Smooth muscle cell (in vitro differentiated cells): ENCODE measurements around the gene ANTKMT. TPM values are rescaled to one million over a fixed set of nuclear protein-coding genes. Genes with fewer than 3 reads are reported as not detected.

Source experiments
- DNase-seq: peaks from one replicate; lab custom pipeline; 2025; ENCODE audit not compliant: unreplicated experiment; lab: John Stamatoyannopoulos, UW
- H2AFZ ChIP-seq: fragments of 200-600 bp; sonication (generic); 2 replicates; pipeline ENCODE4 v1.6.0; 2016; ENCODE audit warnings: antibody characterized with exemption, low read depth, mild to moderate bottlenecking
- H3F3A ChIP-seq: fragments of 200-600 bp; sonication (generic); 2 replicates; pipeline ENCODE4 v1.6.0; 2017; ENCODE audit warnings: antibody characterized with exemption, low read depth
- H3K27ac ChIP-seq: fragments of 200-600 bp; sonication (generic); 2 replicates; pipeline ENCODE4 v1.5.1; 2016; ENCODE audit warnings: low read depth, mild to moderate bottlenecking
- H3K27me3 ChIP-seq: fragments of 200-600 bp; sonication (generic); 2 replicates; pipeline ENCODE4 v1.6.1; 2016; ENCODE audit warnings: low read depth, mild to moderate bottlenecking
- H3K36me3 ChIP-seq: fragments of 200-600 bp; sonication (generic); 2 replicates; pipeline ENCODE4 v1.5.1; 2016; ENCODE audit warnings: low read depth
- H3K4me1 ChIP-seq: fragments of 200-600 bp; sonication (generic); 2 replicates; pipeline ENCODE4 v1.5.1; 2016; ENCODE audit warnings: low read depth
- H3K4me2 ChIP-seq: fragments of 200-600 bp; sonication (generic); 2 replicates; pipeline ENCODE4 v1.6.0; 2016; ENCODE audit warnings: mild to moderate bottlenecking
- H3K4me3 ChIP-seq: fragments of 200-600 bp; sonication (generic); 2 replicates; pipeline ENCODE4 v1.5.1; 2016; ENCODE audit warnings: mild to moderate bottlenecking
- H3K79me2 ChIP-seq: fragments of 200-600 bp; sonication (generic); 2 replicates; pipeline ENCODE4 v1.6.0; 2016; ENCODE audit warnings: low read depth, mild to moderate bottlenecking
- H3K9ac ChIP-seq: fragments of 200-600 bp; sonication (generic); 2 replicates; pipeline ENCODE4 v1.6.0; 2016; ENCODE audit warnings: low read depth
- H3K9me3 ChIP-seq: fragments of 200-600 bp; sonication (generic); replicated peaks from 2 replicates; pipeline ENCODE4 v1.5.1; 2016; ENCODE audit warnings: low read depth
- H4K20me1 ChIP-seq: fragments of 200-600 bp; sonication (generic); 2 replicates; pipeline ENCODE4 v1.6.0; 2016; ENCODE audit warnings: low read depth
- WGBS: methylation state at CpG from one replicate; pipeline ENCODE4 v1.1.7; 2016; ENCODE audit warnings: low lambda C conversion rate; 5-methylcytosine and 5-hydroxymethylcytosine counted together
- polyA plus RNA-seq: library from polyadenylated mRNA; unstranded; fragments of >200 nt; fragmentation: Nextera tagmentation; extraction: Ambion mirVana; gene quantifications from 2 replicates; pipeline ENCODE4 v1.2.1, GENCODE V29; 2016
- total RNA-seq: library from RNA; depleted of rRNA; stranded (reverse); fragments of >200 nt; gene quantifications from 2 replicates; pipeline ENCODE4 v1.2.3, GENCODE V29; 2014
- TF ChIP-seq, protein P1 (sequence below): fragments of 200-600 bp; sonication (generic); IDR thresholded peaks from 2 replicates; pipeline ENCODE4 v1.5.1; 2017; ENCODE audit warnings: borderline replicate concordance, mild to moderate bottlenecking, antibody characterized with exemption; ENCODE audit not compliant: insufficient read depth, poor library complexity, severe bottlenecking

ANTKMT gene
- total and polyA plus RNA-seq, 2 experiments from 2014 or later: 15.6 to 39.8 TPM

DNA sequence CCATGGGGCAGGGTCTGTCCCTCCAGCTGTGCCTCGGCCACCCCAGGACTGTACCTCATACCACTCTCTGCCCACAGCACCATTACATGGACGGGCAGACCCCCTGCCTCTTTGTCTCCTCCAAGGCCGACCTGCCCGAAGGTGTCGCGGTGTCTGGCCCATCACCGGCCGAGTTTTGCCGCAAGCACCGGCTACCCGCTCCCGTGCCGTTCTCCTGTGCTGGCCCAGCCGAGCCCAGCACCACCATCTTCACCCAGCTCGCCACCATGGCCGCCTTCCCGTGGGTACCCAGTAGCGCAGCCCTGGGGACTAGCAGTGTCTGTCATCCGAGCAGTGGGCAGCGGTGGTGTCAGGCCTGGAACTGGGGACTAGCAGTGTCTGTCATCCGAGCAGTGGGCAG, 48.1 kb upstream of the ANTKMT start:
- TF ChIP-seq, protein P1, sequence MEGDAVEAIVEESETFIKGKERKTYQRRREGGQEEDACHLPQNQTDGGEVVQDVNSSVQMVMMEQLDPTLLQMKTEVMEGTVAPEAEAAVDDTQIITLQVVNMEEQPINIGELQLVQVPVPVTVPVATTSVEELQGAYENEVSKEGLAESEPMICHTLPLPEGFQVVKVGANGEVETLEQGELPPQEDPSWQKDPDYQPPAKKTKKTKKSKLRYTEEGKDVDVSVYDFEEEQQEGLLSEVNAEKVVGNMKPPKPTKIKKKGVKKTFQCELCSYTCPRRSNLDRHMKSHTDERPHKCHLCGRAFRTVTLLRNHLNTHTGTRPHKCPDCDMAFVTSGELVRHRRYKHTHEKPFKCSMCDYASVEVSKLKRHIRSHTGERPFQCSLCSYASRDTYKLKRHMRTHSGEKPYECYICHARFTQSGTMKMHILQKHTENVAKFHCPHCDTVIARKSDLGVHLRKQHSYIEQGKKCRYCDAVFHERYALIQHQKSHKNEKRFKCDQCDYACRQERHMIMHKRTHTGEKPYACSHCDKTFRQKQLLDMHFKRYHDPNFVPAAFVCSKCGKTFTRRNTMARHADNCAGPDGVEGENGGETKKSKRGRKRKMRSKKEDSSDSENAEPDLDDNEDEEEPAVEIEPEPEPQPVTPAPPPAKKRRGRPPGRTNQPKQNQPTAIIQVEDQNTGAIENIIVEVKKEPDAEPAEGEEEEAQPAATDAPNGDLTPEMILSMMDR: no peak
- Histone ChIP-seq H4K20me1 (peaks cover 35% of the 10 kb centered on the region), H3K4me2 (no peak overlapping the region), H3K4me3 (no peak overlapping the region), H3K79me2 (peaks cover 22% of the 10 kb centered on the region), H3K27me3 (no peaks in the 10 kb centered on the region), H3K36me3 (no peaks in the 10 kb centered on the region), H3K9ac (no peak overlapping the region), H3K9me3 (no peaks in the 10 kb centered on the region), H3K27ac (no peak overlapping the region), H2AFZ (no peak overlapping the region), H3F3A (peaks cover 4% of the 10 kb centered on the region), H3K4me1 (peaks cover 11% of the 10 kb centered on the region)
- 94% methylated on average over 21 of the region's 21 CpGs for WGBS
- no peak for DNase-seq

- Histone ChIP-seq H3K36me3 (no peaks in the 10 kb centered on the region), H3K4me2 (no peak overlapping the region), H2AFZ (no peak overlapping the region), H3K9ac (no peak overlapping the region), H3F3A (peaks cover 4% of the 10 kb centered on the region), H3K9me3 (no peaks in the 10 kb centered on the region), H3K4me3 (no peak overlapping the region), H3K27ac (no peak overlapping the region), H3K79me2 (peaks cover 16% of the 10 kb centered on the region), H4K20me1 (peaks cover 33% of the 10 kb centered on the region), H3K27me3 (no peaks in the 10 kb centered on the region), H3K4me1 (peaks cover 11% of the 10 kb centered on the region)
- WGBS: 98% methylated on average over 18 of the region's 18 CpGs
- TF ChIP-seq, protein P1: no peak
- no peak for DNase-seq
Observed at GRCh38 chr16:673399-673991, 47.5 kb upstream of the ANTKMT start.

- Histone ChIP-seq H3K4me2 (no peak overlapping the region), H3K27me3 (no peaks in the 10 kb centered on the region), H3K79me2 (peaks cover 8% of the 10 kb centered on the region), H3K27ac (no peak overlapping the region), H3K4me1 (peaks cover 6% of the 10 kb centered on the region), H4K20me1 (peaks cover 24% of the 10 kb centered on the region), H3K36me3 (no peaks in the 10 kb centered on the region), H2AFZ (no peak overlapping the region), H3K9ac (no peak overlapping the region), H3F3A (peaks cover 4% of the 10 kb centered on the region), H3K4me3 (no peak overlapping the region), H3K9me3 (no peaks in the 10 kb centered on the region)
- TF ChIP-seq, protein P1: no peak
- no peak for DNase-seq
- 90% methylated on average over 22 of the region's 22 CpGs for WGBS
Observed at GRCh38 chr16:674214-674881, 46.6 kb upstream of the ANTKMT start.
